NCI-H82 (cell line): ENCODE results near the gene RUNX2.
A peak's percentile ranks its signal among the peaks of the same experiment; 100 is the strongest.

ENCODE experiments used
- DNase-seq: peaks from one replicate; lab custom pipeline; 2025; lab: John Stamatoyannopoulos, UW

Gene RUNX2

GRCh38 chr6:45677381-45678284, 349.5 kb downstream of the RUNX2 start:
- DNase-seq, result no peak

- DNase-seq, result no peak
Measured at GRCh38 chr6:45678285-45678607, 350.1 kb downstream of the RUNX2 start.

- DNase-seq, result no peak
Measured at GRCh38 chr6:45679163-45679562, 351.0 kb downstream of the RUNX2 start.

- no peak for DNase-seq
Measured at GRCh38 chr6:45679631-45680030, 351.5 kb downstream of the RUNX2 start.

DNA sequence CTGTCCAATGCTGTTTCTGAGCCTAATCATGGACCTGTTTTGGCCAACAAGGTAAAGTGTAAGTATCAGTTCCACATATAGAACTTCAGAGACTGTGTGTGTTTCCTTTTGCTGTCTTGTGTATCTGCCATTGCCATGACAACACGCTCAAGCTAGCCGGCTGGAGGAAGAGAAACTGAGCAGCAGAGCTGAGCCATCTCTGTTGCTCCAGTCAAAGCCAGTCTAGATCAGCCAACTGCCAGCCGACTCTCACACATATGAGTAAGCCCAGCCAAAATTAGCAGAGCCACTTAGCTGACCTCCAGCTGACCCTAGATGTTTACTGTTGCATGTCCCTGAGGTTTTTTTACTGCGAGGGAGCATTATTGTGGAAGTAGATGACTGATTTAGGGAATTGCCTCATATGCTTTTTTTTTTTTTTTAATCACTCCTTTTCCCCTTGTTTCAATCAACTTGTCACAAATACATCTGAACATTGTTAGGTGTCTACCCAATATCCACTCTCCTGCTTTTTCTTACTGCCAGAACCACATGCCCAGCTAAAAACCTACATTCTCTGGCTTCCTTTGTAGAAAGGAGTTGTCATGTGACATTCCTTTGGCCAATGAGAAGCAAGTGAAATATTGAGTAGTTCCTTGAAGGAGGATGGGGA, 353.9 kb downstream of the RUNX2 start:
- no peak for DNase-seq

GRCh38 chr6:45684476-45684875, 356.3 kb downstream of the RUNX2 start:
- no peak for DNase-seq

GRCh38 chr6:45685076-45685475, 356.9 kb downstream of the RUNX2 start:
- DNase-seq, result no peak

- no peak for DNase-seq
Measured at GRCh38 chr6:45686841-45687569, 358.9 kb downstream of the RUNX2 start.

- no peak for DNase-seq
Measured at GRCh38 chr6:45687570-45687969, 359.4 kb downstream of the RUNX2 start.

DNA sequence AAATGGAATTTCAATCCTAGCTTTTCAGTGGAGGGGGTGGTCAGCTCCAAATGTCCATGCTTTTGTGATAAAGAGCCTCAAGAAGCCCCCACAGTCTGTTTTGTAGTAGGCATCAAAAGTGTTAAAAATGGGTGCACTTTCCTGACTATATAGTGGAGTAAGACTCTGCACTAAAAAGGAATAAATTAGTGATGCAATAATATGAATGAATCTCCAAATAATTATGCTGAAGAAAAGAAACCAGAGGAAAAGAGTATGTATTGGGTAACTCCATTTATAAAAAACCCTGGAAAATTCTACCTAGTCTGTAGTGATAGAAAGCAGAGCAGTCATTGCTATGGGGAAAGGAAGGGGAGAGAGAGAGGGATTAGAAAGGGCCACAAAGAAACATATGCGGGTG, 360.1 kb downstream of the RUNX2 start:
- DNase-seq, result peak; percentile 28

GRCh38 chr6:45689926-45690615, 361.9 kb downstream of the RUNX2 start:
- DNase-seq, result no peak

- DNase-seq, result no peak
Measured at GRCh38 chr6:45690846-45691245, 362.7 kb downstream of the RUNX2 start.

DNA sequence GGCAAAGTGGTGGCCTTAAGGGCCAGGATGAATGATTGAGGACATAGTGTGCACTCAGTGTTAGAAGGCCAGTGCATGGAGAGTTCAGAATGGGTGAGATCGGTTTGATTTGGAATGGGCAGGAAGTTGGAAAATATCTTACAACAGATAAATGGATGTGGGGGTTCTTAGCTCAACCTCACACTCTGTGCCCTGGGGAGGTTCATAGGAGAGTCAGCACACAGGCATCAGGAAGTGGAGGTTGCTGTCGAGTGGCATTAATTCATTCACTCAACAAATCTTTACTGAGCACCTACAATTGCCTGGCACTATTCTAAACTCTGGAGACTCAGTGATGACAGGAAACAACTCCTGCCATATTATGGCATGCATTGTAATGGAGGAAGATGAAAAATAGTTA, 363.3 kb downstream of the RUNX2 start:
- DNase-seq, result no peak

DNA sequence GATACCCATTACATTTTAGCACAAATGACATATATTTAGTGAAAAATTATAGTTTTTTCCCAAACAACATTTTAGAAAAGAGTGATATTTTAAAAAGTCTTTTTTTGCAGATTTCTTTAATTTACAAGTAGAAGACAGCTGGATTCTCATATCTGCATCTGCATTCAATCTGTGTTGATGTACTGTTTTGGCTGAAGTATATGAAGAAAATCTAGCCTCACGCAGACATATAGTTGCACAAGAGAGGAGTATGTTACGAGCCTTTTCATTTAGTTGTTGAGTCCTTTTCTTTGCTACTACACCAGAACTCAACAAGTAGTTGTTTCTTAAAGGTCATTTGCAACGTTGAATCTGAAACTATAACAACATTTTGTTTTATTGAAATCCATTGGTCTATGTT, 363.9 kb downstream of the RUNX2 start:
- no peak for DNase-seq

GRCh38 chr6:45696738-45697137, 368.6 kb downstream of the RUNX2 start:
- no peak for DNase-seq

DNA sequence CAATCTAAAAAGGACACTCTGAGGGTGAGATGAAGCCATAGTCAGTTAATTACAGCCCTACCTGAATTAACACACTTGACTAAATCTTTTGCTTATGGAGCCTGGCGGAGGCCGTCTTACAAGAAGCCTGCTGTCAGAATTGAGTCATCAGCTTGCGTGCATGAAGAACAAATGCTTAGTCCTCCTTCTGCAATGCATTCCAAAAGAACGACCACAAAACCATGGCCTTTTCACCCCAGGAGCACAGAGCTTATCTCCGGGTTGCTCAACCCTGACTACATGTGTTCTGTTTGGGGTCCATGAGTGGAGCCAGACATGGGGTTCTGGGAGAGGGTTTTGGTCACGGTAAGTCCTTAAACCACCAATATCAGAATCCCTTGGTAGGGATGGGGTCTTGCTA, 369.5 kb downstream of the RUNX2 start:
- DNase-seq, result no peak

- no peak for DNase-seq
Measured at GRCh38 chr6:45698046-45698445, 369.9 kb downstream of the RUNX2 start.

DNA sequence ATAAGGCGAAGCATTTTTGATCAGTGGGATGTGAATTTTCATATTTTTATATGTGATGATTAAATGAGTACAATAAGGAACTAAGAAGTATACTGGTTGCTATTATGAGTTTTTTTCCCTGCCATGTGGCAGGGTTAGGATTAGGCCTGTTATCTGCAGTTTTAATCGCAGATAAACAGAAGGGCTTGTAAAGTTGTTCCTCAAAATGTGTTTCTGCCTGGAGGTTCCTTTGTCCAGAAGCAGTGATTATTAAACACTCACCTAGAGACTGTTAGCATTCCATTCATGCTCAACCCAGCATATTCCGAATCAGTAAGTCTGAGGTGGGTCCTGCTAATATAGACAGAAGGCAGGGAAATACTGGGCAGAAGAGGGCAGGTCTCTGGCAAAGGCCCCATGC, 371.5 kb downstream of the RUNX2 start:
- DNase-seq, result peak; percentile 14

DNA sequence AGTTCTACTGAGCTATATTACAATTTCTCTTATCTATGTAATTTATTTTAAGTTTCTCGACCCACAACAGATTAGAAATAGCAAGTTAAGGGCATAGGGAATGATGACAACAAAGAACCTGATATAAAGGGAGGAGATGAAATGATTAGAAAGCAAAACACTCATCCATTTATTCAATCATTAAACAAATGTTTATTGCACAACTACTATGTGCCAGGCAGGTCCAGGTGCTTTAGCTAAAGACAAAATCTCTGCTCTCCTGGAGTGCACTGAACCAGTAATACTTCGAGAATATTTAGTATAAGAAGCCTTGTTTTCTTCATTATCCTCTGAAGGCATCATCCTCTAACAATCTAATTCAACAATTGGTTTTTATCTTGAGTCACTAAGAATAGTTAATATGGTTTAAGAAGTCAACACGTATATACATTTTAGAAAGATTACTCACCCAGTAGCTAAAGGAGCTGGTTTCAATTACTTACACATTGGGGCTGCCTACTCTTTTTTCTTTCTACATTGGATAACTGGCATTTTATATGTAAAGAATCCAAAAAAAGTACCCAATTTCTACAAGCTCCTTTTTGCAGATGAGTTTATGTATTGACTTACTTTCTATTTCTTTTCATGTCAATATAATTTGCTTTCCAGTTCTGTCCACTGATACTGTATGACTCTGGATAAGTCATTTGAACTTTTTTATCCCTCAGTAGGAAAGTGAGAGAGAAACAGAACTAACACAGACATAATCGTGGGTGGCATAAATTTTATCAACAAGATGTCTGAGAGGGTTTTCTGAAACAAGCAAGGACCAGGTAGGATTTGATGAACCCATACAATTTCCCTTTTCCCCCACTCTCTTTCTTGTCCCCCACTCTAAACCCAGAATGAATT, 375.0 kb downstream of the RUNX2 start:
- no peak for DNase-seq

DNA sequence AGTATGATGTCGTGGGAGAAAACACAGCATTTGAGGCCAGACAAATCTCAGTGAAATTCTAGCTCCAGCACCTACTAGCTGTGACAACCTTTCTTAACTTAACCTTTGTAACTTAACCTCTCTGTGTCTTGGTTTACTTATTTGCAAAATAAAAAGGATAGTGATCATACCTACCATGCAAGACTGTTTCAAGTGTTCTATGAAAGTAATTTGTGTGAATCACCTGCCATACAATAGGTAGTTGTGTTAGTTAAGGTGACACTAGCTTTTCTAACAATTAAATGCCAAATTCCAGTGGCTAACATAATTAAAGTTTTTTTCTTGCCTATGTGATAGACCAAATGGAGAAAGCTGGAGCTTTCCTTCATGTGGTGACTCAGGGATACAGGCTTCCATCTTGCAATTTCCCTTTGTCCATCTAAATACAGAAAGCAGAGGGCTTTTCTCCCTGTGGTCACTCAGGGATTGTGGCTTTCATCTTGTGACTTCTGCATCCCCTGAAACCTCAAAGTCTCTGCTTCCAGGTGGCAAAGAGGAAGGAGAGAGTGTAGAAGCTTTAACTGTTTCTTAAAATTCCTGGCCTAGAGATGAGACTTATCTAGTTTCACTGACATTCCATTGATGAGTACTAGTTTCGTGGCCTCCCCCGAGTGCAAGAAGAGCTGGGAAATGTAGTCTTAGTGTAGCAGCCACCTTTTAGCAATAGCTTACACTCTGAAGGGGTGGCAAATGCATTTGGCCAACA, 376.1 kb downstream of the RUNX2 start:
- no peak for DNase-seq
